ENCODE measurements around the gene AKT2.
"Not testable (repeated sequence)": the region's sequence is repeated elsewhere in the genome, so short reads cannot be mapped to it uniquely, and the experiment has no call there.

The AKT2 gene

GRCh38 chr19:40284501-40285352 lies at the start of gene AKT2:
Gene AKT2, minus strand, starts transcription at chr19:40285345. Its CDS starts 20,078 bp downstream, at chr19:40265267.
- peak; percentile 67 to 74 for DNase-seq

GRCh38 chr19:40333083-40333482 lies 47.9 kb upstream of the AKT2 start:
- DNase-seq: not testable (repeated sequence)

GRCh38 chr19:40332669-40333068 lies 47.5 kb upstream of the AKT2 start:
- DNase-seq: no peak

- DNase-seq: no peak
These were observed 45.9 kb upstream of the AKT2 start for GRCh38 chr19:40331052-40331451.

GRCh38 chr19:40326201-40326600 lies 41.1 kb upstream of the AKT2 start:
- no peak for DNase-seq

GRCh38 chr19:40323705-40324104 lies 38.6 kb upstream of the AKT2 start:
- no peak for DNase-seq

GRCh38 chr19:40322951-40323615 lies 37.9 kb upstream of the AKT2 start:
- DNase-seq: no peak

GRCh38 chr19:40322271-40322610 lies 37.1 kb upstream of the AKT2 start:
- DNase-seq: no peak

- DNase-seq: no peak
These were observed 36.6 kb upstream of the AKT2 start for GRCh38 chr19:40321566-40322270.

GRCh38 chr19:40321076-40321475 lies 35.9 kb upstream of the AKT2 start:
- DNase-seq: no peak

GRCh38 chr19:40320558-40320935 lies 35.4 kb upstream of the AKT2 start:
- no peak for DNase-seq

- no peak for DNase-seq
These were observed 32.2 kb upstream of the AKT2 start for GRCh38 chr19:40317338-40317737.

GRCh38 chr19:40315812-40316470 lies 30.8 kb upstream of the AKT2 start:
- no peak for DNase-seq

GRCh38 chr19:40314656-40315055 lies 29.5 kb upstream of the AKT2 start:
- no peak for DNase-seq

GRCh38 chr19:40313229-40313983 lies 28.3 kb upstream of the AKT2 start:
- DNase-seq: no peak

GRCh38 chr19:40312533-40312932 lies 27.4 kb upstream of the AKT2 start:
- DNase-seq: no peak

GRCh38 chr19:40309666-40310065 lies 24.5 kb upstream of the AKT2 start:
- DNase-seq: no peak

- peak; percentile 61 to 65 for DNase-seq
These were observed 20.3 kb upstream of the AKT2 start for GRCh38 chr19:40305403-40305802.

- no peak for DNase-seq
These were observed 19.2 kb upstream of the AKT2 start for GRCh38 chr19:40304306-40304705.

- no peak for DNase-seq
These were observed 18.6 kb upstream of the AKT2 start for GRCh38 chr19:40303765-40304164.

GRCh38 chr19:40302224-40303011 lies 17.3 kb upstream of the AKT2 start:
- DNase-seq: no peak

GRCh38 chr19:40300668-40301067 lies 15.5 kb upstream of the AKT2 start:
- DNase-seq: no peak
